GM18517 (cell line): ENCODE measurements around the gene MOSMO.

Source experiments
- ATAC-seq: cut with Tn5 transposase; IDR thresholded peaks from one replicate; pipeline ENCODE4 v1.9.1; 2021; ENCODE audit warnings: mild to moderate bottlenecking, moderate library complexity; ENCODE audit not compliant: unreplicated experiment

Gene MOSMO

DNA sequence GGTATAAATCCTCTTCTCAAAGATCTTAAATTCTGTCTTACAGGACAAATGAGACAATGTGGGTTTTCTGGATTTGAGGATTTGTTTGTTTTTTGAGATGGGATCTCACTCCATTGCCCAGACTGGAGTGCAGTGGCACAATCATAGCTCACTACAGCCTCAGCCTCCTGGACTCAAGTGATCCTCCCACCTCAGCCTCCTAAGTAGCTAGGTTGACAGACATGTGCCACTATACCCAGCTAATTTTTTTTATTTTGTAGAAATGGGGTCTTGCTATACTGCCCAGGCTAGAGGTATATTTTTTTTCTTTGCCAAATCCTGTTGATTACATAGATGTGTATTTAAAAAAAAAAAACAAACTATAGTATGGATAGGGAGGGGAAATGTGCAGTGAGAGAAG lies 122.6 kb downstream of the MOSMO start:
- ATAC-seq, result no peak

- no peak for ATAC-seq
Observed at GRCh38 chr16:22132801-22133200, 124.9 kb downstream of the MOSMO start.
